ENCODE results near the gene MINDY1. TPM values are rescaled to one million over a fixed set of nuclear protein-coding genes. Genes with fewer than 3 reads are reported as not detected.

The MINDY1 gene
- total and polyA plus RNA-seq, 10 of the 15 experiments (the other 5 are each of a cell fraction or from before 2014, with no cell fraction given) = 0.48 to 8.8 (median 5.0) TPM

DNA sequence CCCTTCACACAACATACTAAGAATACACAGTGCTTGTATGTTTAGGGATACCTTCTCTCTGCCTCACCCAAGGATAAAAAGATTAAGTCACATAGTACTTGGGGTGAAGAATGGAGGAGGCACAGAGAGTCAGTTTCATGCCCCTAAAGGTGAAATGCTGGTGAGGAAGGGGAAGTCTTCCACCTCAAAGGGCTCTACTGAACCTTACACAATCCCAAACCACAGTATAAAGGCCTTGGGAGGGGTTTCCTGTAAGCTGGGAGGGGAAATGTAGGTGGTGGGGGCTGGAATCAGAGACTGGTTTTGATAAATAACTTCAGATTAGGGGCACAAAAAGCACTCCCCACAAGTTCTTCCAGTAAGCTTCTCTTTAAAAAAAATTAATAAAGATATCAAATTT lies 3.5 kb downstream of the MINDY1 start (continued):
- TF ChIP-seq, protein P1, sequence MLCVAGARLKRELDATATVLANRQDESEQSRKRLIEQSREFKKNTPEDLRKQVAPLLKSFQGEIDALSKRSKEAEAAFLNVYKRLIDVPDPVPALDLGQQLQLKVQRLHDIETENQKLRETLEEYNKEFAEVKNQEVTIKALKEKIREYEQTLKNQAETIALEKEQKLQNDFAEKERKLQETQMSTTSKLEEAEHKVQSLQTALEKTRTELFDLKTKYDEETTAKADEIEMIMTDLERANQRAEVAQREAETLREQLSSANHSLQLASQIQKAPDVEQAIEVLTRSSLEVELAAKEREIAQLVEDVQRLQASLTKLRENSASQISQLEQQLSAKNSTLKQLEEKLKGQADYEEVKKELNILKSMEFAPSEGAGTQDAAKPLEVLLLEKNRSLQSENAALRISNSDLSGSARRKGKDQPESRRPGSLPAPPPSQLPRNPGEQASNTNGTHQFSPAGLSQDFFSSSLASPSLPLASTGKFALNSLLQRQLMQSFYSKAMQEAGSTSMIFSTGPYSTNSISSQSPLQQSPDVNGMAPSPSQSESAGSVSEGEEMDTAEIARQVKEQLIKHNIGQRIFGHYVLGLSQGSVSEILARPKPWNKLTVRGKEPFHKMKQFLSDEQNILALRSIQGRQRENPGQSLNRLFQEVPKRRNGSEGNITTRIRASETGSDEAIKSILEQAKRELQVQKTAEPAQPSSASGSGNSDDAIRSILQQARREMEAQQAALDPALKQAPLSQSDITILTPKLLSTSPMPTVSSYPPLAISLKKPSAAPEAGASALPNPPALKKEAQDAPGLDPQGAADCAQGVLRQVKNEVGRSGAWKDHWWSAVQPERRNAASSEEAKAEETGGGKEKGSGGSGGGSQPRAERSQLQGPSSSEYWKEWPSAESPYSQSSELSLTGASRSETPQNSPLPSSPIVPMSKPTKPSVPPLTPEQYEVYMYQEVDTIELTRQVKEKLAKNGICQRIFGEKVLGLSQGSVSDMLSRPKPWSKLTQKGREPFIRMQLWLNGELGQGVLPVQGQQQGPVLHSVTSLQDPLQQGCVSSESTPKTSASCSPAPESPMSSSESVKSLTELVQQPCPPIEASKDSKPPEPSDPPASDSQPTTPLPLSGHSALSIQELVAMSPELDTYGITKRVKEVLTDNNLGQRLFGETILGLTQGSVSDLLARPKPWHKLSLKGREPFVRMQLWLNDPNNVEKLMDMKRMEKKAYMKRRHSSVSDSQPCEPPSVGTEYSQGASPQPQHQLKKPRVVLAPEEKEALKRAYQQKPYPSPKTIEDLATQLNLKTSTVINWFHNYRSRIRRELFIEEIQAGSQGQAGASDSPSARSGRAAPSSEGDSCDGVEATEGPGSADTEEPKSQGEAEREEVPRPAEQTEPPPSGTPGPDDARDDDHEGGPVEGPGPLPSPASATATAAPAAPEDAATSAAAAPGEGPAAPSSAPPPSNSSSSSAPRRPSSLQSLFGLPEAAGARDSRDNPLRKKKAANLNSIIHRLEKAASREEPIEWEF (IDR thresholded peaks at IDR 0.05; ENCODE audit: insufficient replicate concordance, low read depth, low read length) = no peak
- TF ChIP-seq YBX1 (IDR thresholded peaks at IDR 0.05) = no peak
- TF ChIP-seq PRDM15 (CRISPR knock-in tag; IDR thresholded peaks at IDR 0.05) = no peak
